ENCODE results near the gene ADNP2. TPM values are rescaled to one million over a fixed set of nuclear protein-coding genes. Genes with fewer than 3 reads are reported as not detected.
A peak's percentile ranks its signal among the peaks of the same experiment; 100 is the strongest.
"Not testable (repeated sequence)": the region's sequence is repeated elsewhere in the genome, so short reads cannot be mapped to it uniquely, and the experiment has no call there.

ADNP2 gene
- total RNA-seq, 1 experiment from 2014 or later = 27.8 TPM

GRCh38 chr18:80145196-80145804 is 36.2 kb downstream of the ADNP2 start:
- no peak for DNase-seq (ENCODE audit: low spot score)

GRCh38 chr18:80147037-80147417 is 38.0 kb downstream of the ADNP2 start:
- no peak for DNase-seq (ENCODE audit: low spot score)

- no peak for DNase-seq (ENCODE audit: low spot score)
Measured at GRCh38 chr18:80147418-80148325, 38.6 kb downstream of the ADNP2 start.

GRCh38 chr18:80148326-80149199 is 39.5 kb downstream of the ADNP2 start:
- no peak for DNase-seq (ENCODE audit: low spot score)

- no peak for DNase-seq (ENCODE audit: low spot score)
Measured at GRCh38 chr18:80149667-80150066, 40.6 kb downstream of the ADNP2 start.

- no peak for DNase-seq (ENCODE audit: low spot score)
Measured at GRCh38 chr18:80154293-80154692, 45.2 kb downstream of the ADNP2 start.

- DNase-seq (ENCODE audit: low spot score) = peak; percentile 64
Measured at GRCh38 chr18:80157708-80158343, 48.8 kb downstream of the ADNP2 start.

- DNase-seq (ENCODE audit: low spot score) = no peak
Measured at GRCh38 chr18:80158365-80158764, 49.3 kb downstream of the ADNP2 start.

- DNase-seq (ENCODE audit: low spot score) = no peak
Measured at GRCh38 chr18:80159713-80160636, 50.9 kb downstream of the ADNP2 start.

- DNase-seq (ENCODE audit: low spot score) = no peak
Measured at GRCh38 chr18:80161781-80162417, 52.8 kb downstream of the ADNP2 start.

GRCh38 chr18:80163183-80163582 is 54.1 kb downstream of the ADNP2 start:
- no peak for DNase-seq (ENCODE audit: low spot score)

- not testable (repeated sequence) for DNase-seq (ENCODE audit: low spot score)
Measured at GRCh38 chr18:80164727-80165355, 55.8 kb downstream of the ADNP2 start.

- no peak for DNase-seq (ENCODE audit: low spot score)
Measured at GRCh38 chr18:80166240-80166639, 57.2 kb downstream of the ADNP2 start.

GRCh38 chr18:80166725-80167124 is 57.7 kb downstream of the ADNP2 start:
- no peak for DNase-seq (ENCODE audit: low spot score)

GRCh38 chr18:80167331-80167730 is 58.3 kb downstream of the ADNP2 start:
- no peak for DNase-seq (ENCODE audit: low spot score)

- DNase-seq (ENCODE audit: low spot score) = no peak
Measured at GRCh38 chr18:80167931-80168330, 58.9 kb downstream of the ADNP2 start.

- DNase-seq (ENCODE audit: low spot score) = no peak
Measured at GRCh38 chr18:80168346-80168745, 59.3 kb downstream of the ADNP2 start.

- DNase-seq (ENCODE audit: low spot score) = no peak
Measured at GRCh38 chr18:80168982-80169381, 59.9 kb downstream of the ADNP2 start.

GRCh38 chr18:80169607-80170006 is 60.5 kb downstream of the ADNP2 start:
- DNase-seq (ENCODE audit: low spot score) = no peak

Data from H4 (cell line).